H9 (cell line): Measurements from ENCODE around the gene SLC19A1. TPM values are rescaled to one million over a fixed set of nuclear protein-coding genes. Genes with fewer than 3 reads are reported as not detected.

Experiments
- DNase-seq: peaks from one replicate; pipeline ENCODE4 v3.0.0-alpha.2; 2017
- H2AFZ ChIP-seq: one replicate; pipeline ENCODE4 v1.6.1; 2013; ENCODE audit warnings: mild to moderate bottlenecking, low read length, control low read depth, moderate library complexity
- H2AK5ac ChIP-seq: 2 replicates; pipeline ENCODE4 v1.6.1; 2013; ENCODE audit warnings: low read length, control low read depth, mixed read lengths; ENCODE audit not compliant: insufficient read length
- H2BK120ac ChIP-seq: one replicate; pipeline ENCODE4 v1.6.1; 2013; ENCODE audit warnings: low read depth, mild to moderate bottlenecking, low read length, control low read depth, inconsistent platforms; ENCODE audit not compliant: poor library complexity, severe bottlenecking
- H2BK12ac ChIP-seq: 2 replicates; pipeline ENCODE4 v1.6.1; 2013; ENCODE audit warnings: low read length, control low read depth, mixed read lengths, low read depth; ENCODE audit not compliant: insufficient read length
- H2BK15ac ChIP-seq: 2 replicates; pipeline ENCODE4 v1.6.1; 2013; ENCODE audit warnings: low read depth, low read length, control low read depth
- H2BK20ac ChIP-seq: one replicate; pipeline ENCODE4 v1.6.1; 2013; ENCODE audit warnings: low read depth, mild to moderate bottlenecking, low read length, control low read depth, inconsistent platforms; ENCODE audit not compliant: poor library complexity, severe bottlenecking
- H2BK5ac ChIP-seq: 2 replicates; pipeline ENCODE4 v1.6.1; 2013; ENCODE audit warnings: low read length, control low read depth, mixed read lengths; ENCODE audit not compliant: insufficient read length
- H3K14ac ChIP-seq: 2 replicates; pipeline ENCODE4 v1.6.1; 2013; ENCODE audit warnings: low read length, control low read depth; ENCODE audit not compliant: insufficient read depth
- H3K18ac ChIP-seq: 2 replicates; pipeline ENCODE4 v1.6.1; 2013; ENCODE audit warnings: low read depth, mild to moderate bottlenecking, mixed read lengths, low read length, control low read depth; ENCODE audit not compliant: insufficient read length
- H3K23ac ChIP-seq: 2 replicates; pipeline ENCODE4 v1.6.1; 2013; ENCODE audit warnings: low read length, control low read depth, mixed read lengths, low read depth; ENCODE audit not compliant: insufficient read length
- H3K23me2 ChIP-seq: 2 replicates; pipeline ENCODE4 v1.6.1; 2013; ENCODE audit warnings: low read depth, mild to moderate bottlenecking, mixed read lengths, low read length, control low read depth; ENCODE audit not compliant: insufficient read length, poor library complexity, severe bottlenecking
- H3K27ac ChIP-seq: 2 replicates; pipeline ENCODE4 v1.5.1; 2013; ENCODE audit warnings: low read length, control low read depth, mixed read lengths, low read depth; ENCODE audit not compliant: insufficient read length
- H3K27me3 ChIP-seq: 2 replicates; pipeline ENCODE4 v1.6.1; 2013; ENCODE audit warnings: low read length, control low read depth, inconsistent platforms; ENCODE audit not compliant: insufficient read depth
- H3K4ac ChIP-seq: 2 replicates; pipeline ENCODE4 v1.6.1; 2013; ENCODE audit warnings: low read depth, mild to moderate bottlenecking, control low read depth, inconsistent platforms, low read length, moderate library complexity
- H3K4me1 ChIP-seq: 2 replicates; pipeline ENCODE4 v1.6.1; 2013; ENCODE audit warnings: low read length, control low read depth, inconsistent platforms; ENCODE audit not compliant: insufficient read depth
- H3K4me2 ChIP-seq: 2 replicates; pipeline ENCODE4 v1.6.1; 2013; ENCODE audit warnings: low read length, control low read depth, mixed read lengths; ENCODE audit not compliant: insufficient read length, insufficient read depth
- H3K56ac ChIP-seq: 2 replicates; pipeline ENCODE4 v1.6.1; 2013; ENCODE audit warnings: low read depth, mild to moderate bottlenecking, mixed read lengths, low read length, control low read depth; ENCODE audit not compliant: insufficient read length
- H3K79me1 ChIP-seq: 2 replicates; pipeline ENCODE4 v1.6.1; 2013; ENCODE audit warnings: low read depth, mild to moderate bottlenecking, moderate library complexity, low read length, control low read depth, inconsistent platforms; ENCODE audit not compliant: insufficient read depth, poor library complexity, severe bottlenecking
- H3K79me2 ChIP-seq: 2 replicates; pipeline ENCODE4 v1.6.1; 2013; ENCODE audit warnings: low read length, control low read depth, inconsistent platforms; ENCODE audit not compliant: insufficient read depth
- H3K9ac ChIP-seq: 2 replicates; pipeline ENCODE4 v1.6.1; 2013; ENCODE audit warnings: low read length, control low read depth, mixed read lengths; ENCODE audit not compliant: insufficient read length; ENCODE audit errors: extremely low read depth
- H3K9me3 ChIP-seq: one replicate; pipeline ENCODE4 v1.6.1; 2013; ENCODE audit warnings: low read depth, low read length, inconsistent platforms; ENCODE audit not compliant: control insufficient read depth
- H3T11ph ChIP-seq: one replicate; pipeline ENCODE4 v1.6.1; 2013; ENCODE audit warnings: mild to moderate bottlenecking, low read length, control low read depth, inconsistent platforms
- H4K20me1 ChIP-seq: one replicate; pipeline ENCODE4 v1.6.1; 2013; ENCODE audit not compliant: control insufficient read depth, insufficient read length, insufficient read depth
- H4K5ac ChIP-seq: 2 replicates; pipeline ENCODE4 v1.6.1; 2013; ENCODE audit warnings: low read depth, mild to moderate bottlenecking, mixed read lengths, low read length, control low read depth; ENCODE audit not compliant: insufficient read length
- H4K8ac ChIP-seq: replicated peaks from 2 replicates; pipeline ENCODE4 v1.6.1; 2013; ENCODE audit warnings: low read length, control low read depth, mixed read lengths, low read depth; ENCODE audit not compliant: insufficient read length
- H4K91ac ChIP-seq: 2 replicates; pipeline ENCODE4 v1.6.1; 2013; ENCODE audit warnings: low read depth, mild to moderate bottlenecking, moderate library complexity, mixed read lengths, low read length, control low read depth; ENCODE audit not compliant: insufficient read length
- H3K27ac Mint-ChIP-seq, 3 experiments: 2 replicates in 2 of 3; 3 replicates in 1 of 3; pipeline ENCODE4 v1.8.0; 2020 to 2021; ENCODE audit warnings: mixed read lengths in 3 of 3, mild to moderate bottlenecking in 1 of 3, moderate library complexity in 1 of 3
- H3K27me3 Mint-ChIP-seq: 2 replicates; pipeline ENCODE4 v1.8.0; 2021; ENCODE audit warnings: low read depth, mild to moderate bottlenecking, moderate library complexity, mixed read lengths
- H3K36me3 Mint-ChIP-seq, 3 experiments: 2 replicates in 2 of 3; 3 replicates in 1 of 3; pipeline ENCODE4 v1.8.0; 2020 to 2021; ENCODE audit warnings: low read depth in 3 of 3, mixed read lengths in 3 of 3; ENCODE audit not compliant: insufficient read depth in 1 of 3
- H3K4me1 Mint-ChIP-seq, 2 experiments: 2 replicates each; pipeline ENCODE4 v1.8.0; 2020; ENCODE audit warnings: mixed read lengths in 2 of 2
- H3K4me3 Mint-ChIP-seq, 2 experiments: 2 replicates in 1 of 2; 3 replicates in 1 of 2; pipeline ENCODE4 v1.8.0; 2020 to 2021; ENCODE audit warnings: mild to moderate bottlenecking in 2 of 2, mixed read lengths in 2 of 2, moderate library complexity in 1 of 2
- H3K9me3 Mint-ChIP-seq, 2 experiments: 2 replicates in 1 of 2; 3 replicates in 1 of 2; pipeline ENCODE4 v1.8.0; 2020; ENCODE audit warnings: mild to moderate bottlenecking in 2 of 2, mixed read lengths in 2 of 2, moderate library complexity in 1 of 2
- WGBS: extraction: QIAGEN DNeasy Blood & Tissue Kit; methylation state at CpG from one replicate; pipeline ENCODE4 v1.1.7; 2013; ENCODE audit warnings: missing lambda C conversion rate, low lambda C conversion rate, mixed read lengths; ENCODE audit not compliant: insufficient read length; ENCODE audit errors: extremely low coverage; 5-methylcytosine and 5-hydroxymethylcytosine counted together
- total RNA-seq: library from RNA; stranded (reverse); gene quantifications from 2 replicates; pipeline ENCODE4 v1.2.1, GENCODE V29; 2021
- TF ChIP-seq, protein P1 (sequence below): fragments of 200-600 bp; sonication (generic); conservative IDR thresholded peaks from 3 replicates; pipeline ENCODE4 v1.8.0; 2021; ENCODE audit warnings: antibody characterized with exemption, mild to moderate bottlenecking

Gene SLC19A1
- total RNA-seq, 1 experiment from 2014 or later, result 32.4 TPM

DNA sequence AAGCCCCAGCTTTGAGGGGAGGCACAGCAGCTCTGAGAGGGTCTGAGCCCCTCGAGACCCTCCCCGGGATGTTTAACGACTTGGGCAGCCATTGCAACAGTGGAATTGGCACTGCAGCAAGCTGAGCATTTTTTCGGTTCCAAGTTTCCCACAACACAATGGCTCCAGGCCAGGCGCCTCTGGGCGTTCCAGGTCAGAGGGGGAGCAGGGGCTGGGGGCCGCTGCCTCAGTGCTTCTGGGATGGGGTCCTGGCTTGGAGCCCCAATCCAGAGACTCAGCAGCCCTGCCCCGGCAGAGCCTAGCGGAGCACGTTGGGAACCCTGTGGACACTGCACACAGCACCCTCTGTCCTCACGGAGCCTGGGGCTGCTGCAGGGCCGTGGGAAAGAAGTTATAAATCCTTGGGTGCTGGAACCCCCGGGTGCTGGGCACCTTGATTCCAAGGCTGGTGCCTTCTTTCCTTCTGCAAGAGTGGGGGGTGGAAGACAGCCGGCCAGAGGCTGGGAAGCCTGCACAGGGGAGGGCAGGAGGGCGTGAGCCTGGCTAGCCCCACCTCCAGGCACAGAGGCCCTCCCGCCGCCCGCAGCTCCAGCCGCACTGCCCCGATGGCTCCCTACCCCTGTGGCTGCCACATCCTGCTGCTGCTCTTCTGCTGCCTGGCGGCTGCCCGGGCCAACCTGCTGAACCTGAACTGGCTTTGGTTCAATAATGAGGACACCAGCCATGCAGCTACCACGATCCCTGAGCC is 87.1 kb downstream of the SLC19A1 start:
- peaks cover 9 to 17% (median 14%) of the 10 kb centered on the region in 3 experiments; a peak in 6 of 7 replicates for H3K36me3 Mint-ChIP-seq
- DNase-seq, result no peak
- no peak overlapping the region for H3K4me2 ChIP-seq

More for the DNA sequence above, 87.1 kb downstream of the SLC19A1 start:
- Histone ChIP-seq H2BK120ac (no peak overlapping the region), H3K4ac (no peak overlapping the region), H3K23ac (no peak overlapping the region), H4K8ac (no peak overlapping the region), H3K9ac (no peak overlapping the region), H2AK5ac (no peak overlapping the region), H3K79me2 (peaks cover 9% of the 10 kb centered on the region; the same call in 1 of the 2 replicates), H2AFZ (no peak overlapping the region), H3K23me2 (no peaks in the 10 kb centered on the region), H3K18ac (no peak overlapping the region), H2BK20ac (no peak overlapping the region), H3K27ac (no peak overlapping the region), H4K5ac (no peak overlapping the region), H4K20me1 (no peaks in the 10 kb centered on the region), H2BK15ac (no peak overlapping the region), H3K9me3 (no peaks in the 10 kb centered on the region), H2BK5ac (no peak overlapping the region), H3K79me1 (peaks cover 2% of the 10 kb centered on the region), H3T11ph (no peak overlapping the region), H4K91ac (no peak overlapping the region), H2BK12ac (no peak overlapping the region), H3K4me1 (no peaks in the 10 kb centered on the region), H3K27me3 (no peaks in the 10 kb centered on the region), H3K14ac (no peak overlapping the region), H3K56ac (no peak overlapping the region)
- Mint-ChIP-seq H3K9me3 (no peaks in the 10 kb centered on the region; a peak in 2 of 5 replicates), H3K4me1 (peaks cover 4 to 6% of the 10 kb centered on the region in 2 experiments; a peak in 2 of 4 replicates), H3K27me3 (no peaks in the 10 kb centered on the region), H3K4me3 (no peak overlapping the region), H3K27ac (peak overlapping the region in 1 of 3 experiments; percentile 68; a peak in 2 of 7 replicates)
- WGBS, result no CpG with 5 or more reads among the region's 23 CpGs
- TF ChIP-seq, protein P1, sequence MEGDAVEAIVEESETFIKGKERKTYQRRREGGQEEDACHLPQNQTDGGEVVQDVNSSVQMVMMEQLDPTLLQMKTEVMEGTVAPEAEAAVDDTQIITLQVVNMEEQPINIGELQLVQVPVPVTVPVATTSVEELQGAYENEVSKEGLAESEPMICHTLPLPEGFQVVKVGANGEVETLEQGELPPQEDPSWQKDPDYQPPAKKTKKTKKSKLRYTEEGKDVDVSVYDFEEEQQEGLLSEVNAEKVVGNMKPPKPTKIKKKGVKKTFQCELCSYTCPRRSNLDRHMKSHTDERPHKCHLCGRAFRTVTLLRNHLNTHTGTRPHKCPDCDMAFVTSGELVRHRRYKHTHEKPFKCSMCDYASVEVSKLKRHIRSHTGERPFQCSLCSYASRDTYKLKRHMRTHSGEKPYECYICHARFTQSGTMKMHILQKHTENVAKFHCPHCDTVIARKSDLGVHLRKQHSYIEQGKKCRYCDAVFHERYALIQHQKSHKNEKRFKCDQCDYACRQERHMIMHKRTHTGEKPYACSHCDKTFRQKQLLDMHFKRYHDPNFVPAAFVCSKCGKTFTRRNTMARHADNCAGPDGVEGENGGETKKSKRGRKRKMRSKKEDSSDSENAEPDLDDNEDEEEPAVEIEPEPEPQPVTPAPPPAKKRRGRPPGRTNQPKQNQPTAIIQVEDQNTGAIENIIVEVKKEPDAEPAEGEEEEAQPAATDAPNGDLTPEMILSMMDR, result no peak
